Thoracic aorta (tissue), 2 donors: ENCODE results near the gene MDP1. TPM values are rescaled to one million over a fixed set of nuclear protein-coding genes. Genes with fewer than 3 reads are reported as not detected.

Experiments
- ATAC-seq: fragments of 150-250 bp; one replicate; pipeline ENCODE4 v1.8.0; 2017; ENCODE audit warnings: low read depth; ENCODE audit not compliant: insufficient number of reproducible peaks, low FRiP score
- DNase-seq: peaks from one replicate; pipeline ENCODE4 v3.0.0-alpha.2; 2020; ENCODE audit warnings: low spot score
- H3K27ac ChIP-seq, 2 donors: fragments of 200-600 bp; sonication (generic); 1 replicate in 1 of 2; 2 replicates in 1 of 2; pipeline ENCODE4 v1.5.1; 2016; ENCODE audit warnings: mild to moderate bottlenecking in 2 of 2, moderate library complexity in 2 of 2
- H3K27me3 ChIP-seq: fragments of 200-600 bp; sonication (generic); replicated peaks from 2 replicates; pipeline ENCODE4 v1.6.0; 2016; ENCODE audit warnings: mild to moderate bottlenecking; ENCODE audit not compliant: insufficient read depth
- H3K36me3 ChIP-seq: fragments of 200-600 bp; sonication (generic); one replicate; pipeline ENCODE4 v1.5.1; 2016
- H3K4me1 ChIP-seq, 2 donors: fragments of 200-600 bp; sonication (generic); 1 replicate in 1 of 2; 2 replicates in 1 of 2; pipeline versions ENCODE4 v1.5.1 to v1.6.0; 2016; ENCODE audit warnings: low read depth in 2 of 2, mild to moderate bottlenecking in 1 of 2; ENCODE audit not compliant: control insufficient read depth in 1 of 2
- H3K4me3 ChIP-seq: fragments of 200-600 bp; sonication (generic); 2 replicates; pipeline ENCODE4 v1.5.1; 2016; ENCODE audit warnings: mild to moderate bottlenecking
- H3K9me3 ChIP-seq: fragments of 200-600 bp; sonication (generic); 2 replicates; pipeline ENCODE4 v1.5.1; 2016
- CTCF ChIP-seq: fragments of 200-600 bp; sonication (generic); IDR thresholded peaks from one replicate; pipeline ENCODE4 v1.5.1; 2019; ENCODE audit warnings: antibody characterized with exemption
- total RNA-seq, 2 donors: library from RNA; depleted of rRNA; stranded (reverse); fragments of >200 nt; gene quantifications; one replicate each; pipeline versions ENCODE4 v1.1.0 to v1.2.3, GENCODE V29; 2016

MDP1 gene
- total RNA-seq, 2 donors from 2014 or later: 15.7 to 24.0 TPM

- Histone ChIP-seq H3K27ac (no peak overlapping the region), H3K4me3 (no peak overlapping the region), H3K4me1 (peaks cover 5 to 11% of the 10 kb centered on the region in 2 donors), H3K9me3 (no peaks in the 10 kb centered on the region), H3K27me3 (no peaks in the 10 kb centered on the region), H3K36me3 (peaks cover 39% of the 10 kb centered on the region)
- no peak for DNase-seq
- ATAC-seq: no peak
- TF ChIP-seq CTCF: no peak
These were observed 30.8 kb downstream of the MDP1 start for GRCh38 chr14:24185026-24185425.

GRCh38 chr14:24184104-24184970, 31.5 kb downstream of the MDP1 start:
- no peak overlapping the region for H3K4me3 ChIP-seq
- no peaks in the 10 kb centered on the region for H3K9me3 ChIP-seq
- H3K4me1 ChIP-seq: peaks cover 5 to 11% of the 10 kb centered on the region in 2 donors
- H3K36me3 ChIP-seq: peaks cover 43% of the 10 kb centered on the region
- H3K27ac ChIP-seq: no peak overlapping the region
- ATAC-seq (no peak), DNase-seq (no peak)
- H3K27me3 ChIP-seq: no peaks in the 10 kb centered on the region
- no peak for TF ChIP-seq CTCF

- Histone ChIP-seq H3K27ac (no peak overlapping the region), H3K9me3 (no peaks in the 10 kb centered on the region), H3K4me1 (peaks cover 3 to 8% of the 10 kb centered on the region in 2 donors), H3K4me3 (no peak overlapping the region), H3K36me3 (peaks cover 49% of the 10 kb centered on the region), H3K27me3 (no peaks in the 10 kb centered on the region)
- TF ChIP-seq CTCF: no peak
- ATAC-seq (no peak), DNase-seq (no peak)
These were observed 32.8 kb downstream of the MDP1 start for GRCh38 chr14:24183014-24183481.

- Histone ChIP-seq H3K9me3 (no peaks in the 10 kb centered on the region), H3K4me1 (peaks cover 0 to under 1% of the 10 kb centered on the region in 2 donors), H3K36me3 (peaks cover 52% of the 10 kb centered on the region), H3K27ac (no peak overlapping the region), H3K4me3 (no peak overlapping the region), H3K27me3 (no peaks in the 10 kb centered on the region)
- ATAC-seq: no peak
- no peak for DNase-seq
- TF ChIP-seq CTCF: no peak
These were observed 33.6 kb downstream of the MDP1 start for GRCh38 chr14:24182110-24182882.
